Sigmoid colon (tissue), 4 donors: ENCODE data around the gene ETV6.

Experiments
- CTCF ChIP-seq, 4 experiments: fragments of 450-650 bp in 3 of 4; fragments of 200-600 bp in 1 of 4; IDR thresholded peaks; one replicate each; pipeline ENCODE4 v1.5.1; 2016 to 2019; ENCODE audit warnings: antibody characterized with exemption in 4 of 4, mild to moderate bottlenecking in 3 of 4, moderate library complexity in 2 of 4
- EP300 ChIP-seq, 4 donors: sonication (generic); formaldehyde crosslinking; IDR thresholded peaks; one replicate each; pipeline ENCODE4 v1.6.1; 2017; ENCODE audit warnings: antibody characterized with exemption in 4 of 4

GRCh38 chr12:11601647-11602046, 47.8 kb upstream of the ETV6 start:
- TF ChIP-seq EP300 (IDR thresholded peaks at IDR 0.05) (no peak), CTCF (IDR thresholded peaks at IDR 0.05) (no peak)
